GM12891 (cell line): ENCODE results near the gene PRKAR1B.

Source experiments
- PAX5 ChIP-seq: IDR thresholded peaks from 2 replicates; pipeline ENCODE4 v1.6.1; 2011; ENCODE audit warnings: low read length, moderate library complexity, mild to moderate bottlenecking; ENCODE audit not compliant: insufficient read depth, severe bottlenecking
- POLR2A ChIP-seq: IDR thresholded peaks from 2 replicates; pipeline ENCODE4 v1.6.1; 2011; ENCODE audit warnings: low read depth, low read length, control low read depth
- POLR2AphosphoS5 ChIP-seq: IDR thresholded peaks from 2 replicates; pipeline ENCODE4 v1.6.1; 2011; ENCODE audit warnings: low read depth, low read length, control low read depth

DNA sequence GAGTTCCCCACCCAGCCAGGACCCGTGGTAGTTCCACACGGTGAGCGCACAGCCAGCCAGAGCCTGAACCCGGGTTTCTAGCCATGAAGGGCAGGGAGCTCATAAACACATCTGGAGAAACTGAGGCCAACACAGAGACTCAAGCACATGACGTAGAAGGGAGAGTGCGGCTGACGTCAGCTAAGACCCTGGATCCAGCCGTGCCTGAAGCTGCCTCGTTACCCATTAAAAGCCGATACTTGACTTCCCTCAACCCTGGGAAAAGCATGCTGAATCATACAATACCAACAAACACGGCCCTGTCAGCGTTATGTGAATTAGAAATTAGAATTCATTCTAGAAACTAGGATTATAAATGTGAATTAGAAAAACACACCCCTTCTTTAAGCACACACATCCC, 142.3 kb downstream of the PRKAR1B start:
- no peak for TF ChIP-seq POLR2A
- no peak for TF ChIP-seq POLR2AphosphoS5
- no peak for TF ChIP-seq PAX5
